ENCODE results near the gene SPA17.

- TF ChIP-seq CTCF (IDR thresholded peaks at IDR 0.05) (no peak), EP300 (IDR thresholded peaks at IDR 0.05) (no peak), POLR2AphosphoS5 (IDR thresholded peaks at IDR 0.05) (no peak)
These were observed 15.8 kb upstream of the SPA17 start for GRCh38 chr11:124657904-124658303.

Measured in sigmoid colon (tissue), 4 donors.